ENCODE measurements around the gene RPL29.

GRCh38 chr3:51945031-51945840, 50.5 kb downstream of the RPL29 start:
- no peak for TF ChIP-seq MAX (IDR thresholded peaks at IDR 0.05; ENCODE audit: insufficient read depth, insufficient read length)
- TF ChIP-seq POLR2A (IDR thresholded peaks at IDR 0.05; ENCODE audit: low read depth, low read length): no peak
- no peak for TF ChIP-seq CTCF (IDR thresholded peaks at IDR 0.05; ENCODE audit: extremely low read depth in 1 of 2, insufficient read depth in 1 of 2, low read depth in 1 of 2, low read length in 2 of 2)
- TF ChIP-seq POLR2AphosphoS5 (IDR thresholded peaks at IDR 0.05; ENCODE audit: insufficient read depth, low read depth, low read length): no peak
- no peak for TF ChIP-seq MYC (IDR thresholded peaks at IDR 0.05; ENCODE audit: low read depth, low read length)
- no peak for TF ChIP-seq FOS (IDR thresholded peaks at IDR 0.05; ENCODE audit: borderline replicate concordance, insufficient read depth, low read length)
- no peak for TF ChIP-seq EZH2 (IDR thresholded peaks at IDR 0.05; ENCODE audit: borderline replicate concordance, low read depth, low read length, severe bottlenecking)
- TF ChIP-seq GATA2 (IDR thresholded peaks at IDR 0.05; ENCODE audit: insufficient read depth, insufficient read length, low read depth, low read length): no peak
- no peak for TF ChIP-seq JUN (IDR thresholded peaks at IDR 0.05; ENCODE audit: borderline replicate concordance, insufficient read depth, insufficient read length, low read depth)

Measured in endothelial cell of umbilical vein (primary cell).